ENCODE data around the gene DCAF7. TPM values are rescaled to one million over a fixed set of nuclear protein-coding genes. Genes with fewer than 3 reads are reported as not detected.

Gene DCAF7
- total RNA-seq, 1 donor from 2014 or later: 121 TPM

DNA sequence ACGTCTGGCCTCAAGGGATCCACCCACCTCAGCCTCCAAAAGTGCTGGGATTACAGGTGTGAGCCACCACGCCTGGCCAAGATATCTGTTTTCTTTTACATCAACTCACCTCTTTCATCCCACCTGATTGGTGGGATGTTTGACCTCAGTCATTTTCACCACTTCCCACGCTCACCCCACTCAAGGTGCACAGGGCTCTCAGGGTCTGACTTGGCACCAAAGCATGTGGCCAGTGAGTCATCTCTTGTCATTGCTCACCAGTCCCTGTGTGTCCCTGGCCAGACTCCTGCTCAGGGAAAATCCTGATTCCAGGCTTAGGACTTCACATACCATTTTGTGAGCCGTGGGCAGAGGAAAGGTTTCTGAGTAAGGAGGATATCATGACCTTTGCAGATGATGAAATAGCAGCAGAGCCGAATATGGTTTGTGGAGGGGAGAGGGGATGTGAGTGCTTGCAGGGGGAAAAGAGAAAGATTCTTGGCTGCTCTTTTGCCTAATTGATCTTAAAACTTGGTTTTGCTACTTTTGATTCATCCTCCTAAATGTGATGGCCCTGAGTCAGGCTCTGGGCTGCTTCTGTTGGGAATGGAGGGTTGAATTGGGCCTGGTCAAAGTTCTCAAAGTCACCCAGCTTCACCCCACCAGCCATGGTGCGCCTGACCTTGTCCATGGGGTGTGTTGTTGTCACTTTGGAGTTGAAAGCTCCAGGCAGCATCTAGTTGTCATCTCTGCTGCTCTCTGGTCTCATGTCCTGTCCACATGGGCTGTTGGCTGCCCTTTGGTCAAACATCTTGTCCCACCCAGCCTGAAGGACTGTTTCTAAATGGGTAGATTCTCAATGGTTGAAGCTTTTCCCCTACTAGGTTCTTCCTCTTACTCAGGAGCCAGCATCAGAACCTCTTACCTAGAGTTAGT is 33.1 kb upstream of the DCAF7 start:
- no peak overlapping the region for H3K4me3 Mint-ChIP-seq
- H3K27me3 Mint-ChIP-seq (ENCODE audit: insufficient read depth): peaks cover 15% of the 10 kb centered on the region
- H3K36me3 Mint-ChIP-seq (ENCODE audit: low read depth): no peaks in the 10 kb centered on the region
- peaks cover 6% of the 10 kb centered on the region for H3K4me1 Mint-ChIP-seq (ENCODE audit: low read depth)
- DNase-seq (ENCODE audit: low spot score): no peak
- intact Hi-C loops (cut with micrococcal nuclease): no loop called here
- H3K27ac Mint-ChIP-seq: no peak overlapping the region
- no peaks in the 10 kb centered on the region for H3K9me3 Mint-ChIP-seq

- no peaks in the 10 kb centered on the region for H3K36me3 Mint-ChIP-seq (ENCODE audit: low read depth)
- no peak overlapping the region for H3K4me3 Mint-ChIP-seq
- peaks cover 6% of the 10 kb centered on the region for H3K4me1 Mint-ChIP-seq (ENCODE audit: low read depth)
- no peak overlapping the region for H3K27ac Mint-ChIP-seq
- no peaks in the 10 kb centered on the region for H3K9me3 Mint-ChIP-seq
- intact Hi-C loops (cut with micrococcal nuclease): no loop called here
- H3K27me3 Mint-ChIP-seq (ENCODE audit: insufficient read depth): peaks cover 17% of the 10 kb centered on the region
- DNase-seq (ENCODE audit: low spot score): no peak
Observed at GRCh38 chr17:63517825-63518534, 32.3 kb upstream of the DCAF7 start.

DNA sequence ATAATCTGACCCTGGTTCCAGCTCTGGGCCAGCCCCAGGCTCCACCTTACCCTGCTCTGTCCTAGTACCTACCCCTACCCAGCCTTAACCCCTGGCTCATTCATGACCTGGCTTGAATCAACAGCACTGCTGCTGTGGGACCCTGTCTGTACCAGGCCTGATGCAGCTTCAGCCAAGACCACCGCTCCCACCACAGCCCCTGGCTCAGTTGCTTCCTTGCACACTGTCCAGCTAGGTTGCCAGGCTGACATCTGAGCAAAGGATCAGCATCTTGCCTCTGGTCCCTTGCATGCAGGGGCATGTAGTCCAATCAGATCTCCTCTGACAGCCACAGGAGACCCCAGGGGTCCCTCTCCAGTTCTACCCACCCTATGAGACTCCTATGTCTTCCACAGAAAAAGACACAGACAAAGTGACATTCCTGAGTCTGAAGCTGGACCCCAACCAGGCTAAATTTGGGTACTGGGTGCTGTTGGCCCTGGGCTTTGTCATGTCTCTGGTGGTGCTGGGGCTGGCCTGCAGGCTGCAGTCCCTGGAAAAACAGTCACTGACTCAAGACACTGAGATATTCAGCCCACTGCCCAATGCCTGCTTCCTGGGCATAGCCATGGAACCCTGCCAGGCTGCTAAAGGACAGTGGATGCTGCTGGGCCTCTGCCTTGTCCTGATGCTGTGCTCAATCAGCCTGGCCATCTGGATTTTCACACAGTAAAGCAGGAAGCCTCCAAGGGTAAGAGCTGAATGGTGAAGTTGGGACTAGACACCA is 31.0 kb upstream of the DCAF7 start:
- DNase-seq (ENCODE audit: low spot score): no peak
- Mint-ChIP-seq H3K9me3 (no peaks in the 10 kb centered on the region), H3K4me3 (no peak overlapping the region), H3K27ac (no peak overlapping the region), H3K27me3 (ENCODE audit: insufficient read depth) (peaks cover 21% of the 10 kb centered on the region), H3K4me1 (ENCODE audit: low read depth) (peaks cover 6% of the 10 kb centered on the region), H3K36me3 (ENCODE audit: low read depth) (no peaks in the 10 kb centered on the region)
- intact Hi-C loops (cut with micrococcal nuclease): no loop called here

DNA sequence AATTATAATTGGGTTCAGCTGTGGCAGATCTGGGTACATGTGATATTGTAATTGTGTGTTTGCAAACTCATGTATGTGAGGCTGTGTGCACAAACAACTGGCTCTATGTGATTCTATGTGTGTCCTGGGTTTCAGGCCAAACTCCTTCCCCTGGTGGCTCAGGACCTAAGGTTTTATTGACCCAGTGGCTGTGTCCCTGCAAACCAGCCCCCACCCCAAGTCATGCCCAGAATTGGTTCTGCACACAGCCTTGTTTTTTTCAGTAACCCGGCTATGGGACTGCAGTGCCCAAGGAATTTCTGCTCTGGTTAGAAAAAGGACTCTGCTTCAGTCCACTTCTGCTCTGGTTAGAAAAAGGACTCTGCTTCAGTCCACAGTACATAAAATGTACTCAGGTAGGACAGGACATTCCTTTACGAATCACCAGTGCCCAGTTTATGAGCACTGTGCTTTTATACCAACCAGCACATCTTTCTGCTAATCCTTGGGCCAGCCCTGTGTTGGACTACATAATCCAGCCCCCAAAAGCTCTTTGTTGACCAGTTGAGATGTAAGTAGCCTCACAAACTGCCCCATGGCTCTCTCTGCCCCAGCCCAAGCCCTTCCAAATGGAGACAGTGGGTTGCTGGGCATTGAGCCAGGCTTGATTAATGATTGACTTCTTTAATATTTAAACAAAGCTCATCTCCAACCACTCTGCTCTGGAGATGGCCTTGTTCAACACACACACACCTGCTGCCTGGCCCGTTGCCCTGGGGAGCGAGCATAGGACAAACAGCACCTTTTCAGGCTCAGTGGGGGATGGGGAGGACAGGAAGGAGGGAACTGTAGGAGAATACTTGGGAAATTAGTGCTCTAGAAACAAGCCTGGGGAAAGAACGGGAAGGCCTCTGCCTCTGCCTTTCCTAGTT is 30.1 kb upstream of the DCAF7 start:
- no peak for DNase-seq (ENCODE audit: low spot score)
- H3K4me1 Mint-ChIP-seq (ENCODE audit: low read depth): peaks cover 6% of the 10 kb centered on the region
- intact Hi-C loops (cut with micrococcal nuclease): no loop called here
- H3K36me3 Mint-ChIP-seq (ENCODE audit: low read depth): no peaks in the 10 kb centered on the region
- H3K4me3 Mint-ChIP-seq: no peak overlapping the region
- no peaks in the 10 kb centered on the region for H3K9me3 Mint-ChIP-seq
- peaks cover 24% of the 10 kb centered on the region for H3K27me3 Mint-ChIP-seq (ENCODE audit: insufficient read depth)
- no peak overlapping the region for H3K27ac Mint-ChIP-seq

DNA sequence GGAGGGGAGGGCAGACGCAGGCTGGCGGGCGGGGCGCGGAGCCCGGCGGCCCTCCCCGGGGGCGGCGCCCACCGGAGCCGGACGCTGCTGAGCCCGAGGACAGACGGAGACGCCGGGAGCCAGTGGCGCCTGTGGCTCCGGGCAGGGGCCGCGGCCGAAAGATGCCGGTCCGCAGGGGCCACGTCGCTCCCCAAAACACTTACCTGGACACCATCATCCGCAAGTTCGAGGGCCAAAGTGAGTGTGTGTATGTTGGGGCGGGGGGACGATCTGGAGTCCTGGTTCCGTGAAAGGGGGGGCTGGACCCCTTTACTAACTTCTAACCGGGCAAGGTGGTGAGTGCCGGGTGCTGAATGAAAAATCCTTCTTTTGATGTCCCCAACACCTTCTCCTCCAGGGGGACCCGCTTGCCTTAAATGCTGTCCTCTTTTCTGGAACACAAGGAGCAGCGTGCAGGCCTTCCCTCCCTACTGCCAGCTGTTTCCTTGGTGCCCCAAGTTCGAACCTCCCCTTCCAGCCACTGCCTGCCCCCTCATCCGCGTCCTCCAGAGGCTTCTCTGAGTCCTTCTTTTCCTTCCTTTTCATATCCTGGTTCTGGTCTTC is 26.9 kb upstream of the DCAF7 start, which contains the start of gene KCNH6:
Gene KCNH6, plus strand, starts transcription at position 106 of the 603 bp plus-strand sequence. Its CDS starts 56 bp downstream, at position 162.
- H3K36me3 Mint-ChIP-seq (ENCODE audit: low read depth): no peaks in the 10 kb centered on the region
- H3K27me3 Mint-ChIP-seq (ENCODE audit: insufficient read depth): peaks cover 25% of the 10 kb centered on the region
- no peaks in the 10 kb centered on the region for H3K4me1 Mint-ChIP-seq (ENCODE audit: low read depth)
- intact Hi-C loops (cut with micrococcal nuclease): loop anchor here (1.0 kb wide), 2 partner anchors 27 to 77 kb away; partner anchors contain the start of genes DCAF7 and TACO1
- H3K9me3 Mint-ChIP-seq: no peaks in the 10 kb centered on the region
- DNase-seq (ENCODE audit: low spot score): no peak
- H3K4me3 Mint-ChIP-seq: no peak within 1 kb of the TSS
- no peak within 1 kb of the TSS for H3K27ac Mint-ChIP-seq

GRCh38 chr17:63524051-63524450 is 26.2 kb upstream of the DCAF7 start:
- H3K27me3 Mint-ChIP-seq (ENCODE audit: insufficient read depth): peaks cover 24% of the 10 kb centered on the region
- H3K9me3 Mint-ChIP-seq: no peaks in the 10 kb centered on the region
- no peaks in the 10 kb centered on the region for H3K36me3 Mint-ChIP-seq (ENCODE audit: low read depth)
- intact Hi-C loops (cut with micrococcal nuclease): no loop called here
- H3K4me3 Mint-ChIP-seq: no peak overlapping the region
- no peak for DNase-seq (ENCODE audit: low spot score)
- H3K4me1 Mint-ChIP-seq (ENCODE audit: low read depth): no peaks in the 10 kb centered on the region
- H3K27ac Mint-ChIP-seq: no peak overlapping the region

- DNase-seq (ENCODE audit: low spot score): no peak
- Mint-ChIP-seq H3K36me3 (ENCODE audit: low read depth) (no peaks in the 10 kb centered on the region), H3K27ac (no peak overlapping the region), H3K4me1 (ENCODE audit: low read depth) (no peaks in the 10 kb centered on the region), H3K9me3 (no peaks in the 10 kb centered on the region), H3K27me3 (ENCODE audit: insufficient read depth) (peaks cover 24% of the 10 kb centered on the region), H3K4me3 (no peak overlapping the region)
- intact Hi-C loops (cut with micrococcal nuclease): no loop called here
Observed at GRCh38 chr17:63525190-63525946, 24.9 kb upstream of the DCAF7 start.

DNA sequence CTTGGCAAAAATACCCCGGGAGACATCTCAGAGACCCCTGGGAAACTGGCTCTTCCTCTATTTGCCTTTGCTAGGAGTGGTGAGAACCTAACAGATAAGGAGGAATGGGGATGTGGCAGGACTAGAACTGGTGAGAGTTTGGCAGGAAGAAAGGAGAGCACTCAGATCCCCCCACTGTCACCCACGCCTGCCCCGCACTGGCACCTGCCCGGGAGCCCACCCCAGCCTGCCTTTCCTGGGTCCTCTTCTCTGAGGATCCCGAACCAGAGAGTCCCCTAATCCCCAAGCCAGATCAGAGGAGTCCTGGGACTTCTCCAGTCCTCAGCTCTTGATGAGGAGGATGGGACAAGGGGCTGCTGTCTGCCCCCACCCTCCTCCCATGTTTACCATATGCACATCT is 23.4 kb upstream of the DCAF7 start:
- no peaks in the 10 kb centered on the region for H3K36me3 Mint-ChIP-seq (ENCODE audit: low read depth)
- no peaks in the 10 kb centered on the region for H3K9me3 Mint-ChIP-seq
- H3K27me3 Mint-ChIP-seq (ENCODE audit: insufficient read depth): peaks cover 20% of the 10 kb centered on the region
- no peak overlapping the region for H3K27ac Mint-ChIP-seq
- H3K4me3 Mint-ChIP-seq: no peak overlapping the region
- DNase-seq (ENCODE audit: low spot score): no peak
- no peaks in the 10 kb centered on the region for H3K4me1 Mint-ChIP-seq (ENCODE audit: low read depth)
- intact Hi-C loops (cut with micrococcal nuclease): no loop called here

DNA sequence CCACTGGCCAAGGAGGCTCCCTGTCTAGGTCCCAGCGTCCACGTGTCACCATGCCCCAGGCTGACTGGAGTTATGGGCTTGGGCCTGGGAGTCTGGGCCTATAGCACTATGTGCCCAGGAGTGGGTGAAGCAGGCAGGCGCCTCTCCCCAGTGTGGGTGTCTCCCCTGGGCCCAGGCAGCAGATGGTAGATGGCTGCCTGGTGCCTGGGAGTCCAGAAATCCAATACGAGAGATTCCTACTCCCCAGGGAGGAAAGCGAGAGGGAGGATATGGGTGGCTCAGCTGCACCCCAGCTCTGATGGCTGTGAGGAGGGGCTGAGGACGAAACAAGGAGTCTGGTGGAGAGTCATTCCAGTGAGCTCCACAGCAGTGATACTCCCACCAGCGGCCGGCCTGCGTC is 22.1 kb upstream of the DCAF7 start:
- H3K27me3 Mint-ChIP-seq (ENCODE audit: insufficient read depth): peaks cover 15% of the 10 kb centered on the region
- H3K9me3 Mint-ChIP-seq: no peaks in the 10 kb centered on the region
- no peak overlapping the region for H3K27ac Mint-ChIP-seq
- H3K4me1 Mint-ChIP-seq (ENCODE audit: low read depth): no peaks in the 10 kb centered on the region
- DNase-seq (ENCODE audit: low spot score): no peak
- intact Hi-C loops (cut with micrococcal nuclease): no loop called here
- no peaks in the 10 kb centered on the region for H3K36me3 Mint-ChIP-seq (ENCODE audit: low read depth)
- no peak overlapping the region for H3K4me3 Mint-ChIP-seq

DNA sequence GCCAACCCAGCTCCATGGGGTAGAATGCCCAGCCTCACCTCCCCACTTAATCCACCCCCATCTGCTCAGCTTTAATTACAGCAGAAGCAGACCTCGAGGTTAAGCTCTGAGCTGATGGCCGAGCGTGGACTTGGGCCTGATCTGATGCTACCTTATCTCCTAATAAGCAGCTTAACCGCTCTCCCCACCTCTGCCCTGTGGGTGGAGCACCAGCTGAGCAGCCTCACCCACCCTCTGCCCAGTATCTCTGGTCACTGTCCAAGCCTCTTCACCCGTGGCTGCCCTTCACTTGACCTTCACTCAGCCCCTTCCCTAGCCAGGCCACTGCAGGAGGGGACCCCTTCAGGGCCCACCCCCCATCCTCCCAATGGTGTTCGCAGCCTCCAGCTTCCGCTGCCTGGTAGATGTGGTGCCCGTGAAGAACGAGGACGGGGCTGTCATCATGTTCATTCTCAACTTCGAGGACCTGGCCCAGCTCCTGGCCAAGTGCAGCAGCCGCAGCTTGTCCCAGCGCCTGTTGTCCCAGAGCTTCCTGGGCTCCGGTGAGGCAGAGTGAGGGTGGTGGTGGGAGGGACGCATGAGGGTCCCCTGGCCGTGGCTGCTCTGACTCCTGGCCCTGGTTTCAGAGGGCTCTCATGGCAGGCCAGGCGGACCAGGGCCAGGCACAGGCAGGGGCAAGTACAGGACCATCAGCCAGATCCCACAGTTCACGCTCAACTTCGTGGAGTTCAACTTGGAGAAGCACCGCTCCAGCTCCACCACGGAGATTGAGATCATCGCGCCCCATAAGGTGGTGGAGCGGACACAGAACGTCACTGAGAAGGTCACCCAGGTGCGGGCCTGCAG is 20.3 kb upstream of the DCAF7 start:
- H3K36me3 Mint-ChIP-seq (ENCODE audit: low read depth): no peaks in the 10 kb centered on the region
- no peaks in the 10 kb centered on the region for H3K9me3 Mint-ChIP-seq
- peaks cover 7% of the 10 kb centered on the region for H3K27me3 Mint-ChIP-seq (ENCODE audit: insufficient read depth)
- intact Hi-C loops (cut with micrococcal nuclease): no loop called here
- H3K27ac Mint-ChIP-seq: no peak overlapping the region
- H3K4me3 Mint-ChIP-seq: no peak overlapping the region
- no peak for DNase-seq (ENCODE audit: low spot score)
- no peaks in the 10 kb centered on the region for H3K4me1 Mint-ChIP-seq (ENCODE audit: low read depth)
